Measurements from ENCODE around the gene PALD1. TPM values are rescaled to one million over a fixed set of nuclear protein-coding genes. Genes with fewer than 3 reads are reported as not detected.

The PALD1 gene
- total RNA-seq, 4 donors from 2014 or later = 1.4 to 5.2 (median 4.0) TPM

DNA sequence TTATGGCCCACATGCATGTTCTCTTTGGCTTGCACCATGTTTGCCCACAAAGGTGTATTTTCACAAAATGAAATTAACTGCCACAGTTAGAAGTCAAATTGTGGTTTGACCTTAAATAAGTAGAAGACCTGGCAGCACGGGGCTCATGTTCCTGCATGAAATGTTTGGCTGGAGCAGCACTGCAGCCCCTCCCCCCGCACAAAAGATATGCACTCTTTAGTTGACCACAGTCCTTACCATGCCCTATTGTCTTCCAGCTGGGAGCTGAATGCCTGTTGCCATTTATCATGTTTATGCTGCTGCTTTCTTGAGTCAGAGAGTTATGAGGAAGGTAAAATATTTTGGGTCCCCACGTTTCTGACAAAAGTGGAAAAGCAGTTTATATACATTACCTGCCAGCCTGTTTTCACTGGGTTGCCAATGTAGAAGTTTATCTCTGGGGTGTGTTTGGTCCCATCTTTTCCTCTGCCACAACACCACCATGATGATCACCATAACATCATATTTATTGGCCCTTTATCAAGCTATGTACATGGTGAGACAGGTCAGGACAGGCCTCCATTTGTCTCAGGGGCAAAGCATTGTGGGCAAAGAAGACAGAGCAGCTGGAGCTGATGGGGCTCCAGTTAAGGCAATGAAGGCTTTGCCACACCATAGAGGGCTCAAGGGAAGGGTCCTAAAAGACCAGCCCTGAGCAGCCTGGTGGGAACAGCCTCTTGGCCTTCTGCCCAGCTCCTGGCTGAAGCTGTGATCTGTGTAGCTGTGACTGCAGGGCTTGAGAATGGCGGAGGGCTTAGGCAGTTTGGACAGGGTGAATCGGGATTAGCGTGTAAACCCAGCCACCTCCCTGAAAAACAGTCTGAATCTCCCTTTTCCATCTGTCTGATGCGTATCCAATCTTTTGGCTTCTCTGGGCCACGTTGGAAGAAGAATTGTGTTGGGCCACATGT is 118.6 kb downstream of the PALD1 start:
- DNase-seq = no peak
- H3K9me3 ChIP-seq = no peaks in the 10 kb centered on the region
- TF ChIP-seq EP300 (IDR thresholded peaks at IDR 0.05; ENCODE audit: low read depth) = no peak
- TF ChIP-seq, protein P1, sequence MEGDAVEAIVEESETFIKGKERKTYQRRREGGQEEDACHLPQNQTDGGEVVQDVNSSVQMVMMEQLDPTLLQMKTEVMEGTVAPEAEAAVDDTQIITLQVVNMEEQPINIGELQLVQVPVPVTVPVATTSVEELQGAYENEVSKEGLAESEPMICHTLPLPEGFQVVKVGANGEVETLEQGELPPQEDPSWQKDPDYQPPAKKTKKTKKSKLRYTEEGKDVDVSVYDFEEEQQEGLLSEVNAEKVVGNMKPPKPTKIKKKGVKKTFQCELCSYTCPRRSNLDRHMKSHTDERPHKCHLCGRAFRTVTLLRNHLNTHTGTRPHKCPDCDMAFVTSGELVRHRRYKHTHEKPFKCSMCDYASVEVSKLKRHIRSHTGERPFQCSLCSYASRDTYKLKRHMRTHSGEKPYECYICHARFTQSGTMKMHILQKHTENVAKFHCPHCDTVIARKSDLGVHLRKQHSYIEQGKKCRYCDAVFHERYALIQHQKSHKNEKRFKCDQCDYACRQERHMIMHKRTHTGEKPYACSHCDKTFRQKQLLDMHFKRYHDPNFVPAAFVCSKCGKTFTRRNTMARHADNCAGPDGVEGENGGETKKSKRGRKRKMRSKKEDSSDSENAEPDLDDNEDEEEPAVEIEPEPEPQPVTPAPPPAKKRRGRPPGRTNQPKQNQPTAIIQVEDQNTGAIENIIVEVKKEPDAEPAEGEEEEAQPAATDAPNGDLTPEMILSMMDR (IDR thresholded peaks at IDR 0.05) = no peak
- TF ChIP-seq POLR2AphosphoS5 (IDR thresholded peaks at IDR 0.05) = no peak
- TF ChIP-seq POLR2A (IDR thresholded peaks at IDR 0.05) = no peak
- no peak overlapping the region for H3K27ac ChIP-seq
- H3K4me1 ChIP-seq = no peaks in the 10 kb centered on the region
- in situ Hi-C loops (cut with MboI; ENCODE audit: low pct_ligation_motif_present in 1 of 4, low pct_unique_long_range_greater_than_20kb in 1 of 4, low sequenced_read_pairs in 3 of 4) (no loop called here), intact Hi-C loops (cut with DNase I; ENCODE audit: low total_unique reads) (no loop called here)
- no peak overlapping the region for H3K4me3 ChIP-seq
- H3K36me3 ChIP-seq = no peaks in the 10 kb centered on the region
- H3K27me3 ChIP-seq = no peaks in the 10 kb centered on the region
- 79 to 85% methylated on average over 4 to 8 of the region's 8 CpGs for WGBS, 2 donors (ENCODE audit: low coverage in 1 of 2)

DNA sequence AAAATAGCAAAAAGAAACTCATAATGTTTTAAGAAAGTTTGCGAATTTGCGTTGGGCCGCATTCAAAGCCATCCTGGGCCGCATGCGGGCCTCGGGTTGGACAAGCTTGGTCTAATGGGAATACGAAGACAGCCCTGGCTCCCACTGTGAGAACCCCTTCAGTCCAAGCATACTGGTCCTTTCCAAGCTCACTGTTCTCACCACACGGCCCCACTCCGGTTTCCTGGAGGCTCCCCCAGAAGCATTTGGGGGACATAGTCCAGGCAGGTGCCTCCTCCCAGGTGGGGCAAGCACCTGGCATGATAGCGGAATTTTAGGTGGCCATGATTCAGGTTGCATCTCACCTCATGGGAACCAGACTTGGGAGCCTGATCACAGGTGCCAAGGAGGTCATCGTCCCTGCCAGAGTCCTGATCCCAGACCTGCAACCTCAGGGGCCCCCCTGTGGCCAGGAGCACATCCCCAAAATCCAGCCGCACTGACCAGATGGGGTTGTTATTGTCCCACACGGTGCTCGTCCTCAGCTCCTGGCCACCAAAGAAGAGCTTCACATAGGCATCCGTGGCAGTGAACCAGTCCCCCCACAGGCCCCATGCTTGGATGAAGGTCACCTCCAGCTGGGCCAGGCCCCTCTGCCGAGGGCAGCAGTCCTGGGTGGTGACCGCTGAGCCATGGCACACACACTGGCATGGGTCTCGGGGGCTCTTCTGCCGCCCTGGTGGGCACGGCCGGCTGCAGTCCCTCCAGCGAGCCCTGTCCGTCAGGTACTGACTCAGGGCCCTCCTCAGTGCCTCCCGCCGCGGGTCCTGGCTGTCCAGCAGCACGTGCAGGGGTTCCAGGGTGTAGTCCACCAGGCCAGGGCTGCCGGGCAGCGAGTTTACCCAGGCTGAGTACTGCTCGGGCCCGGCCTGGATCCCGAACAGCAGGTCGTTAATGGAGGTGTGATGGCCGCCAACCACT is 119.6 kb downstream of the PALD1 start:
- in situ Hi-C loops (cut with MboI; ENCODE audit: low pct_ligation_motif_present in 1 of 4, low pct_unique_long_range_greater_than_20kb in 1 of 4, low sequenced_read_pairs in 3 of 4) = no loop called here
- WGBS, 2 donors (ENCODE audit: low coverage in 1 of 2) = 88 to 98% methylated on average over 6 to 31 of the region's 34 CpGs

DNA sequence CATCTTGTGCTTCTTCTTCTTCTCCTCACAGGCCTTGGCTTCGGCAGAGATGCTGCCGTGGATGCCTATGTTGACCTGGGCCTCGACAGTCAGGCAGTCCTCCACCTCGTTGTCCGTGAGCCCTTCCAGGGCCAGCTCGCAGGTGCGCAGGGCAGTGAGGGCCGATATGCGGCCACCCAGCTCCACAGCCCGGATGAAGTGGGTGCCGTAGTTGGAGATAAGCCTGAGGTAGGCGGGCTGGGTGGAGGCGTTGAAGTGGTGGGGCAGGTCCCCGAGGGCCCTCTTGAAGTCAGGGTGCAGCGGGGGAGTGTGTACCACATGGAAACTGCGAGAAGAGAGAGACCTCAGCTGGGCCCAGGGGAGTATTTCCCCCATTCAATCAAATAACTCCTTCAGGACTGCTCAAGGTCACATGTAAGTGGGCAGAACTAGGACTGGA is 120.3 kb downstream of the PALD1 start:
- WGBS, 2 donors (ENCODE audit: low coverage in 1 of 2) = 85% methylated on average over 15 of the region's 16 CpGs; no CpG with 5 or more reads in 1 of the 2 donors
- H3K4me1 ChIP-seq = no peaks in the 10 kb centered on the region
- H3K27ac ChIP-seq = no peak overlapping the region
- H3K4me3 ChIP-seq = no peak overlapping the region
- H3K36me3 ChIP-seq = no peaks in the 10 kb centered on the region
- H3K9me3 ChIP-seq = no peaks in the 10 kb centered on the region
- DNase-seq = no peak
- intact Hi-C loops (cut with DNase I; ENCODE audit: low total_unique reads) = no loop called here
- in situ Hi-C loops (cut with MboI; ENCODE audit: low pct_ligation_motif_present in 1 of 4, low pct_unique_long_range_greater_than_20kb in 1 of 4, low sequenced_read_pairs in 3 of 4) = no loop called here
- TF ChIP-seq POLR2A (IDR thresholded peaks at IDR 0.05) = no peak
- H3K27me3 ChIP-seq = no peaks in the 10 kb centered on the region

More for the DNA sequence above, 119.6 kb downstream of the PALD1 start:
- Histone ChIP-seq H3K9me3 (no peaks in the 10 kb centered on the region), H3K4me3 (no peak overlapping the region), H3K27ac (no peak overlapping the region), H3K27me3 (no peaks in the 10 kb centered on the region), H3K4me1 (no peaks in the 10 kb centered on the region), H3K36me3 (no peaks in the 10 kb centered on the region)
- TF ChIP-seq POLR2A (IDR thresholded peaks at IDR 0.05) = no peak
- no peak for TF ChIP-seq EP300 (IDR thresholded peaks at IDR 0.05; ENCODE audit: low read depth)
- TF ChIP-seq, protein P1 (IDR thresholded peaks at IDR 0.05) = no peak
- TF ChIP-seq POLR2AphosphoS5 (IDR thresholded peaks at IDR 0.05) = no peak
- no peak for DNase-seq
- intact Hi-C loops (cut with DNase I; ENCODE audit: low total_unique reads) = no loop called here

DNA sequence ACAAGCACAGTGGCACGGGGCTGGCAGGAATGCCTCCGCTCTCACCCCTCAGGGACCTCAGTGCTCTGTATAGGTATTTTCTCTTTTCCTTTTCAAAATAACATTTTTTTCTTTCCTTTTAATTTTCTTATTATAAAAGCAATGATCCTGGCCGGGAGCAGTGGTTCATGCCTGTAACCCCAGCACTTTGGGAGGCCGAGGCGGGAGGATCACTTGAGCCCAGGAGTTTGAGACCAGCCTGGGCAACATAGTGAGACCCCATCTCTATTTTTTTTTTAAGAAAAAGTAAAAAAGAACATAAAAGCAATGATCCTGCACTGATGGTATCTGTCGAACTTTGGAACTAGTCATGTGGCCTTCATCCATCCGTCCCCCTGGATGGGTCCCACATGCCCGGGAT is 120.8 kb downstream of the PALD1 start:
- H3K4me3 ChIP-seq = no peak overlapping the region
- TF ChIP-seq POLR2AphosphoS5 (IDR thresholded peaks at IDR 0.05) (no peak), EP300 (IDR thresholded peaks at IDR 0.05; ENCODE audit: low read depth) (no peak), POLR2A (IDR thresholded peaks at IDR 0.05) (no peak)
- TF ChIP-seq, protein P1 (IDR thresholded peaks at IDR 0.05) = no peak

More for the DNA sequence above, 120.8 kb downstream of the PALD1 start:
- Histone ChIP-seq H3K36me3 (no peaks in the 10 kb centered on the region), H3K27ac (no peak overlapping the region), H3K4me1 (no peaks in the 10 kb centered on the region), H3K27me3 (no peaks in the 10 kb centered on the region), H3K9me3 (no peaks in the 10 kb centered on the region)
- DNase-seq = no peak
- in situ Hi-C loops (cut with MboI; ENCODE audit: low pct_ligation_motif_present in 1 of 4, low pct_unique_long_range_greater_than_20kb in 1 of 4, low sequenced_read_pairs in 3 of 4) = no loop called here
- intact Hi-C loops (cut with DNase I; ENCODE audit: low total_unique reads) = no loop called here
- 93 to 96% methylated on average over 4 to 8 of the region's 8 CpGs for WGBS, 2 donors (ENCODE audit: low coverage in 1 of 2)
